OCI-LY3 (cell line): ENCODE results near the gene IER3.
"Not testable (repeated sequence)": the region's sequence is repeated elsewhere in the genome, so short reads cannot be mapped to it uniquely, and the experiment has no call there.

ENCODE experiments used
- CTCF ChIP-seq: fragments of 200-600, 300-600 bp; sonication (generic); IDR thresholded peaks from 2 replicates; pipeline ENCODE4 v1.5.1; 2014; ENCODE audit warnings: antibody characterized with exemption, low read length, low read depth
- EZH2phosphoT487 ChIP-seq: fragments of 200-600 bp; shearing (Covaris generic); IDR thresholded peaks from 2 replicates; pipeline ENCODE4 v1.6.1; 2018; ENCODE audit warnings: antibody characterized with exemption, mixed run types, low read depth

- not testable (repeated sequence) for TF ChIP-seq CTCF, EZH2phosphoT487
Measured at GRCh38 chr6:30764490-30765043, 20.2 kb upstream of the IER3 start.
